Urothelium cell line (cell line): ENCODE data around the gene BCL2L1.

ENCODE experiments used
- DNase-seq: peaks from one replicate; pipeline ENCODE4 v3.0.0; 2011; ENCODE audit warnings: low spot score, mixed read lengths
- FAIRE-seq: peaks from 2 replicates; lab custom pipeline; 2011; peaks lifted over from hg19 to GRCh38; lab: Jason Lieb, UNC

Gene BCL2L1

DNA sequence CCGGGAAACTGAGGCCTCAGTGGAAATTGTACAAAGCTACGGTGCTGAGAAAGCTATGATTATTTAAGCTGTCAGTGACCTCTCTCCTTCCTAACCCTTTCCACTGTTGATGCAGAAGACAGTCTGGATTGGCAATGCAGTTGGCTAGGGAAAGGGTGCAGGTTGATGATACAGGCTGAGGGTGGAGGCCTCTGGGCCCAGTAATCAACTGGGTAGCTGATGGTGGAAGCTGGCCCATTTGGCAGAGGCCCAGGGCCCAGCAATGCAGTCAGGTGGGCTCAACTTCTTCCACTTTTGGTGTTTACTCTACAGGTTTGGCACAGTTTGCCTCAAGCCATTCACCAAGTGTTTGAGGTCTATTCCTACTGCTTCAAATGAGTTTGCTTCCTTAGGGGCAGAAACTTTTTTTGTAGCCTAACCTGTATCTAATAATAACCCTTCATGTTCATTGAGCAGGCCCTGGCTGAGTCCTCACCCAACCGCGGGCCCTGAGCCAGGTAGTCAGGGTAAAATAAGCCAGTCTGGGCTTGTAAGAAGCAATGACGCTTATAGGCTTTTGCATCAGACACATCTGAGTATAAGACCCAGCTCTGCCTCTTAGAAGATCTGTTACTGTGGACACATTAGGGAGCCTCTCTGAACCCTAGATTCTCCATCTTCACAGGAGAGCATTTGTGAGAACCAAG is 12.1 kb downstream of the BCL2L1 start:
- FAIRE-seq (no peak), DNase-seq (no peak)

DNA sequence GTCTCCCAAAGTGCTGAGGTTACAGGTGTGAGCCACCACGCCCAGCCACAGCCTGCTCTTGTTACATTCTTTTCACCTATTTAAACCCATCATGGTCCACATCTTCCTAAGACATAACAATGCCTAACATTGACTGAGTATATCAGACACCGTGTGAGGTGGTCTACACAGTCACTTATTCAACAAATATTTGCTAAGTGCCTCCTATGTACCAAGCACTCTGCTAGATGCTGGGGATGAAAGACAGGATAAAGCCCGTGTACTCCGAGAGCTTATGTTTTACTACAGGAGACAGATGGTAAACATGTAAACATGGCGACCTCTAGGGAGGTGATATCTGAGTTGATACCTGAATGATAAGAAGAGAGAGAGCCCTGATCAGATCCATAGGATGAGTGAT is 12.7 kb downstream of the BCL2L1 start:
- DNase-seq: no peak
- FAIRE-seq: no peak

DNA sequence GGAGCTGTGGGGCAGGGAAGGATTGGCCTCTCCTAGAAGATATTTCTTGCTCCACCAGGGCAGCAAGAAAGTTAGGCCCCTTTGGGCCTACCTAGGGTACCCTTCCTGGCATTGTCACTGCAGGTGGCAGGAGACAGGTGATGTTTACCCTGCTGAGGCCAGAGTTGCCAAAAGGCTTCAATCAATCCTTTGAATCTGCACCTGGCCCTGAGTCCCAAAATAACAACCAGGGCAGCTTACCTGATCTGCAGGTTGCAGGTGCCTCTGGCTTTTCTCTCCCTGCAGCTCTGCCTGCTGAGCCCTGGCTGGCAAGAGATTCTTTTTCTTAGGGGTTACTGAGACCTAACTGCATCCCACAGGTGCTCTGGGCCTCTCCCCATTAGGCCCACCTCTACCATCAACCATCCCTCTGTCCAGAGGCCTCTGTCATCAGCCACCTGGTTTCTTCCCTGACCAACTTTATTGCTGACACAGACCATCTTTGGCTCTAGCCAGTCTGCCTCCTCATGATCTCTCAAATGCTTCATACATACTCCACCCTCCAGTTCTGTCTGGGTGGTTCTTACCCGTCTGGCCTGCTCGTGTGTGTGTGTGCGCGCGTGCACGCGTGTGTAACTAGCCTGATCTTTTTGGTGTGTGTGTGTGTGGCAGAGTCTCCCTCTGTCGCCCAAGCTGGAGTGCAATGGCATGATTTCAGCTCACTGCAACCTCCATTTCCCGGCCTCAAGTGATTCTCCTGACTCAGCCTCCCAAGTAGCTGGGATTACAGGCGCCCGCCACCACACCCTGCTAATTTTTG is 13.7 kb downstream of the BCL2L1 start:
- DNase-seq (no peak), FAIRE-seq (no peak)

DNA sequence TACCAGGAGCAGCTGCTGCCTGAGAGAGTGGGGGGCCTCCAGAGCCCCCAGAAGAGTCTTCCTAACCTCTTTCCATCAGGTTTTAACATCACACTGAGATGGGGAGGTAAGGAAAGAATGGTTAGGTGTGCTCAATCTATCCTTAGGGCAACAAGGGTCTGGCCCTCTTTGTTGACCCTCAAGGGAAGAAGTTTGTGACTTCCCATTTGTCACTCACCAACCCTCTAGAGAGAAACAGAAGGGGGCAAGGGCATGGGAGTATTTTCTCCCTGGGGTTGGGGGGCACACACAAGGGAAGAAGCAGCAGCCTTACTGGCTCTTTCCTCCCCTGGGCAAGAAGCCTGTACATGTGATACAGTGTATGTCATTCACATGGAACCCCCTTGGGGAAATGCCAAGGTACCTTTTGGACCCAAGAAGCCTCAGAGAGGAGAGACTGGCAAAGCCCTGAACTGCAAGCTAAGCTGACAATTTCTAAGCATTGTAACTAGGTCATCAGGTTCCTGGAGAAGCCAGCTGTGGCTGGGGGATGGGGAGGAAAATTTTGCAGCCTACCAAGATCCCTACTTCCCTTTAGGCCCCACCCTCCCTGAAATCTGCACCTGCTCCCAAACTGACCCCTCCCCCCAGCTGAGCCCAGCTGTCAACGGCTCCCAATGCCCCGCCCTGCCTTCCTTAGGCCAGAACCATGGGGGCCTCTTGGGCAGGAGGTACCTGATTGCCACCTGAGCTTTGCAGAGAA is 14.5 kb downstream of the BCL2L1 start:
- DNase-seq (no peak), FAIRE-seq (no peak)

DNA sequence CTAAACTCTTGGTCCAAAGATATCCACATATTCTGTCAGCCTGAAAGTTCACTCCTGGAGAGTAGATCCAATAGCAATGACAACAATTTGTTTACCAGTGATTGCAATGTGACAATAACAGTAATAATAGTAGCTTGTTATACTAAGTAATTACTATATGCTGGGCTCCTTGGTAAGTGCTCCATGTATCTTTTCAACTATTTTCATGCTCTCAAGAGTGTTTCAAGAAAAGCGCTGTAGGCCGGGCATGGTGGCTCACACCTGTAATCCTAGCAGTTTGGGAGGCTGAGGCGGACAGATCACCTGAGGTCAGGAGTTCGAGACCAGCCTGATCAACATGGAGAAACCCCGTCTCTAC is 15.4 kb downstream of the BCL2L1 start:
- FAIRE-seq (no peak), DNase-seq (no peak)

- FAIRE-seq (no peak), DNase-seq (no peak)
Measured at GRCh38 chr20:31706607-31707257, 15.9 kb downstream of the BCL2L1 start.

GRCh38 chr20:31705598-31706597 is 16.8 kb downstream of the BCL2L1 start:
- no peak for DNase-seq
- FAIRE-seq: no peak

GRCh38 chr20:31705191-31705590 is 17.5 kb downstream of the BCL2L1 start:
- FAIRE-seq (no peak), DNase-seq (no peak)

- peak; percentile 90 for DNase-seq
- peak; percentile 37 for FAIRE-seq
Measured at GRCh38 chr20:31704225-31705119, 18.2 kb downstream of the BCL2L1 start.

- no peak for FAIRE-seq
Measured at GRCh38 chr20:31701591-31701990, 21.1 kb downstream of the BCL2L1 start.

DNA sequence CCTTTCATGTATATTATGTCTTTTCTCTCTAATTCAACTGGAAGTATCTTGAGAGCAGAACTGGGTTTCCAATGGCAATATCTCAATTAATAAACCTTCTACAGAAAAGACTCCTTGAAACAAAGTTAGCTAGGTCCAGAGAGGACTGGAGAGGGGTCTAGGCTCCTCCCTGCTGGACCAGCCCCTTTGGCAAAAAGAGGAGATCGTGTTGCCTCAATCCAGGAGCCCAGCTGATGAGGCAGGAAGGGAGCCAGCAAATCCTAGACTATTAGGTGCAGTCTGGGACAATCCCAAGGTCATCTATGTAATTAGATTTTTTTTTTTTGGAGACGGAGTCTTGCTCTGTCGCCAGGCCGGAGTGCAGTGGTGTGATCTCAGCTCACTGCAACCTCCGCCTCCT is 21.9 kb downstream of the BCL2L1 start:
- FAIRE-seq (no peak), DNase-seq (no peak)

More at GRCh38 chr20:31701591-31701990, 21.1 kb downstream of the BCL2L1 start:
- DNase-seq: no peak

GRCh38 chr20:31699801-31700728 is 22.6 kb downstream of the BCL2L1 start:
- no peak for DNase-seq
- FAIRE-seq: no peak

DNA sequence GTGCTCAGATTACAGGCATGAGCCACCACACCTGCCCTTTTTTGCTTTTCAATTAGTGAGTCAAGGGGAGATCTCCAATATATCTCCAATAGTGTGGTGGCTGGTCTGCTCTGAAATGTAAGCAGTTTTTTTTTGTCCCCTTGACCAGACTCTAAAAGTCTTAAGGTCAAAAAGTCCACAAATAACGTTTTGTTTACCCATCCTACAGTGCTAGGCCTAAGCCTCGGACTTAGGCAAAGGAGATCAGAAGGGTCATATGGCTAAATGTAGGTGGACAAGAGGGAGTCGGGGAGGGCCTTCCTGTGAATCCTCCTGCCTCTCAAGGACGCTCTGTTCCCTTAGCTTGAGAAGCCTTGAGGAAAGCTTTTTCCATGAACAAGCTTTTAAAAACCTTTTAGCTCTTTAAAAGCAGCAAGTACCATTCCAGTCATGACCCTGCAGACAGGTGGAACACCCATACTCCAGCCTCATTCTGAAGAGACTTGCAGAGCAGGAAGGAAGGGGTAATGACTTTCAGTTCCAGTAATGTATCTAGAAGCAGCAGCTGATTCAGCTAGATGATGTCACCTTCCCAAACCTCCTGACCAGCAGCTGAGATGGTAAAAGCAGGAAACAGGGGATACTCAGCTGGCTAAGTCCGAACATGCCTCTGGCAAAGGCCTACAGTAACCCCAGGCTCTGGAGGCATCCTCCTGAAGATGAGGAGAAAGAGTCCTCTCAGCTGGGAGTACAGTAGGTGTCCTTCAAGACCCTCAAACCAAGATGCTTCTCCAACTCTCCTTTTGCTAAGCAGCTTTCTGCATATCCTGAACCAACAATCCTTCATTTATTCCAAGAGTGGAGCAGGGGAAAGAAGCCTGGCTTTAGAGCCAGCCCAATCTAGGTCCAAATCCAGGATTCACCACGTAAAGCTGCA is 23.6 kb downstream of the BCL2L1 start:
- FAIRE-seq: no peak
- DNase-seq: peak; percentile 88

- DNase-seq (no peak), FAIRE-seq (no peak)
Measured at GRCh38 chr20:31698243-31698802, 24.3 kb downstream of the BCL2L1 start.

DNA sequence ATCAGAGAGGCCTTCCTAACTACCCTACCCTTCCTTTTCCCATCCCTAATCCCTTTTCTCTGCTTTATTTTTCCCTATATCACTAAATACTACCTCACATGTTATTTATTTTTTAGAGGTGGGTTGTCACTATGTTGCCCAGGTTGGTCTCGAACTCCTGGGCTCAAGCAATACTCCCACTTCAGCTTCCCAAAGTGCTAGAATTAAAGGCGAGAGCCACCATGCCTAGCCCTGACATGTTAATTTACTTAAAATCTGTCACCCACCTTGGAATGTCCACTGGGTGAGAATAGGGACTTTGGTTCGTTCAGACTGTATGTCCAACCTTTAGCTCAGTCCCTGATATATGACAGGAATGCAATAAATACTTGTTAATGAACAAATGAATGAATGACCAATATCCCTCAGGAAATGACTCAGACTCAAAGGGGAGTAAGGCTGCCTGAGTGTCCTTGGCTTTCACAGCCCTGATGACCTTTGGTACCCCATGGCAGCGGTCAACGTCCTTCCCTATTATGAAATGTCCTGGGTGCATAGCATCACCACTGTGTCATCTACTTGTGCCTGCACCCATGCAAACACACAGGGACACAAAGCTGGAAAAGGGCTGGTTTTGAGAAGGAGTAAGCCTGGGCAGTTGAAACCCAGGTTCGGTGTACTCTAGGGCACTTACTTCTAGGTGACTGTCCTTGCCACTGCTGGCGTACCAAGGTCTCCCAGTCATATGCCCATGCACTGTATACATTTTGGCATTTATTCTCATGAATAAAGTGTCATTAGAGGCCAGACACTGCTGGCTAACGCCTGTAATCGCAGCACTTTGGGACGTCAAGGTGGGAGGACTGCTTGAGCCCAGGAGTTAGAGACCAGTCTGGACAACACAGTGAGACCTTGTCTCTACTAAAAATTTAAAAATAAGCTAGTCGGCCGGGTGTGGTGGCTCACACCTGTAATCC is 26.5 kb downstream of the BCL2L1 start:
- peak; percentile 57 for DNase-seq
- no peak for FAIRE-seq
